Muscle of back (tissue), 11 donors: ENCODE results near the gene GGT1. TPM values are rescaled to one million over a fixed set of nuclear protein-coding genes. Genes with fewer than 3 reads are reported as not detected.
"Not testable (repeated sequence)": the region's sequence is repeated elsewhere in the genome, so short reads cannot be mapped to it uniquely, and the experiment has no call there.

Experiments used
- DNase-seq, 3 donors: peaks; one replicate each; pipeline versions ENCODE4 v3.0.0 to v3.0.0-alpha.2; 2013
- polyA plus RNA-seq, 10 donors: library from polyadenylated mRNA; unstranded; fragments of 120-200 nt; gene quantifications; one replicate each; pipeline ENCODE4 v1.2.1, GENCODE V29; 2013; ENCODE audit not compliant: insufficient read length in 10 of 10

The GGT1 gene
- polyA plus RNA-seq, 10 donors = 0.88 to 4.4 (median 2.8) TPM

DNA sequence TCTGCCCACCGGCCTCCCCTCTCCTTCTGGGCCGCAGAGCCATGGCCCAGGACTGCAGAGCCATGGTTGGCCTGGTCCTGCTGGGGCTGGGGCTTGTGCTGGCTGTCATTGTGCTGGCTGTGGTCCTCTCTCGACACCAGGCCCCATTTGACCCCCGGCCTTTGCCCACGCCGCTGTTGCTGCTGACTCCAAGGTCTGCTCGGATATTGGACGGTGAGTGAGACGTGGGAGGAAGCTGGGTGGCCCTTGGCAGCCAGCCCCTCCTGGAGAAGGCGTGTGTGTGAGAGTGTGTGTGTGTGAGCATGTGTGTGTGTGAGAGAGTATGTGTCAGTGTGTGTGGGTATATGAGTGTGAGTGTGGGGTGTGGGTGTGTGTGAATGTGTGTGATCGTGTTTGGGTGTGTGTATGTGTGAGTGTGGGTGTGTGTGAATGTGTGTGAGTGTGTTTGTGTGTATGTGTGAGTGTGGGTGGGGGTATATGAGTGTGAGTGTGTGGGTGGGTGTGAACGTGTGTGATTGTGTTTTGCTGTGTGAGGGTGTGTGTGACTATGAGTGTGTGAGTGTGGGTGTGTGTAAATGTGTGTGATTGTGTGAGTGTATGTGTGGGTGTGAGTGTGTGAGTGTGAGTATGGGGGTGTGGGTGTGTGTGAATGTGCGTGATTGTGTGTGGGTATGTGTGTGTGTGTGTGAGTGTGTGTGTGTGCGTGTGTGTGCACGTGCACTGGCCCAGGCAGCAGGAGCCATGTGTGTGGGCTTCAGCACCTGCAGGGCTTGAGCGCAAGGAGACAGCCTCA lies 30.4 kb downstream of the GGT1 start:
- DNase-seq = peak in 1 of 3 donors; percentile 63

DNA sequence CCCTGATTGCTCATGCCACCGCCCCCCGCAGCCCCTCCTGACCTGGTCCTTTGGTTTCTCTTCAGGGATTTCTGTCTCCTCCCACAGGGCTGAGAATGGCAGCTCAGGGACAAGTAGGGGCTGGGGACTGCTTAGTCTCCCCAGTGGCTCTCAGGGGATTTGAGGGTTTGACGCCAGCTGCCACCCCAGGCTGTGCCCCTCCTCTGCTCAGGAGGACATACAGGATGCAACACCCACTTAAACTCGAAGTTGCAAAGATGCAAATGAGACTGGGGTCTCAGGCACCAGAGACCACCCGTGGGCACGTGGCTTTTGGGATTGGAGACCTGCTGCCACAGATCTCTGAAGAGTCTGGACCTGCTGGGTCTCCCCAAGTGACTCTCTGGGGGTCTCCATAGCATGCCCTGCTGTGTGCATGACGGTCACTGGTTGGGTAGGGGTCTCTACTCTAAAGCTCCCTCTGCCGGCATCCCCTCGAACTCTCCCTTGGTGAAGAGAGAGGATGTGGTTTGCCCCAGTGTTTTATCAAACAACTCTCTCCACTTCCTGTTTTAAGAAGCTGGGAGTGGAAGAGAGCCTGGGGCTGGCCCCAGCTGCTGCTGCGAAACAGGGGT lies 31.9 kb downstream of the GGT1 start:
- peak in 1 of 3 donors; percentile 1 for DNase-seq

DNA sequence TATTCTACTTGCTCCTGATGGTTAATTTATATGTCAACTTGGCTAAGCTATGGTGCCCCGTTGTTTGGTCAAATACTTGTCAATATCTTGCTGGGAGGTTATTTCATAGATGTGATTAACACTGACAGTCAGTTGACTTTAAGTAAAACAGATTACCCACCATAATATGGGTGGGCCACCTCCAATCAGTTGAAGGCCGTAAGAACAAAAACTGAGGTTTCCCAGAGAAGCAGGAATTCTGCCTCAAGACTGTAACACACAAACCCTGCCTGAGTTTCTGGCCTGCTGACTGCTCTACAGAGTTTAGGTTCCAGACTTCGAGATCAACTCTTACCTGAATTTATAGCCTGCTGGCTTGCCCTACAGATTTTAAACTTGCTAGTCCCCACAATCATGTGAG lies 33.5 kb downstream of the GGT1 start:
- DNase-seq = not testable (repeated sequence)

DNA sequence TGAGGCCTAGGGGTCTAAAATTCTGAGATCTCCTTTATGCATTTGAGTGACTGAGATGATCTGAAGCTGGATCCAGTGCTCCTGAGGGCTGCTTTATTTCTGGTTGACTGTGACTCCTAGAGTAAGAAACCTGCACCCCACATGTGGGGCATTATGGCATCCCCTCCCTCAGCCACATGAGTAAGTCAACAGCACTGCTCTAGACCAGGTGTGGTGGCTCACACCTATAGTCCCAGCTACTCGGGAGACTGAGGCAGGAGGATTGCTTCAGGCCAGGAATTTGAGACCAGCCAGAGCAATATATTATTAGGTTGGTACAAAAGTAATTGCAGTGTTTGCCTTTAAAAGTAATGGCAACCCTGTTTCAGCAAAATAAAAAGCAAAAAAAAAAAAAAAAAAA lies 39.3 kb downstream of the GGT1 start:
- not testable (repeated sequence) for DNase-seq

DNA sequence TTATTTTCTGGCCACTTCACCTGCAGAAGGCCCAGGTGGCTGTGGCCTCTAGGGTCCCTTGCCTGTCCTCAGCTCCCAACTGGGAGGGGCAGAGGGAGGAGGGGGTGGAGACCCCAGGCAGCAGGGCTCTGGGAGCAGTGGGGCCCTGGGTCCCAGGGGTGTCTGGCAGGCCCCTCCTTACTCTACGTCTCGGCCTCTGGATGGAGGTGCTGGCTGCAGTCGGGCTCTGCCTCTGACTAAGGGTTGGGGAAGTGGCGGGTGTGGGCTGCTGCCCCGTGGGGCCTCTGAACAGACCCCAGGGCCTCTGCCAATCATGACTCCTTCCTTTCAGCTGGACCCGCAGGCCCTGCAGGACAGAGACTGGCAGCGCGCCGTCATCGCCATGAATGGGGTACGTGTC lies 41.4 kb downstream of the GGT1 start:
- DNase-seq = not testable (repeated sequence)

DNA sequence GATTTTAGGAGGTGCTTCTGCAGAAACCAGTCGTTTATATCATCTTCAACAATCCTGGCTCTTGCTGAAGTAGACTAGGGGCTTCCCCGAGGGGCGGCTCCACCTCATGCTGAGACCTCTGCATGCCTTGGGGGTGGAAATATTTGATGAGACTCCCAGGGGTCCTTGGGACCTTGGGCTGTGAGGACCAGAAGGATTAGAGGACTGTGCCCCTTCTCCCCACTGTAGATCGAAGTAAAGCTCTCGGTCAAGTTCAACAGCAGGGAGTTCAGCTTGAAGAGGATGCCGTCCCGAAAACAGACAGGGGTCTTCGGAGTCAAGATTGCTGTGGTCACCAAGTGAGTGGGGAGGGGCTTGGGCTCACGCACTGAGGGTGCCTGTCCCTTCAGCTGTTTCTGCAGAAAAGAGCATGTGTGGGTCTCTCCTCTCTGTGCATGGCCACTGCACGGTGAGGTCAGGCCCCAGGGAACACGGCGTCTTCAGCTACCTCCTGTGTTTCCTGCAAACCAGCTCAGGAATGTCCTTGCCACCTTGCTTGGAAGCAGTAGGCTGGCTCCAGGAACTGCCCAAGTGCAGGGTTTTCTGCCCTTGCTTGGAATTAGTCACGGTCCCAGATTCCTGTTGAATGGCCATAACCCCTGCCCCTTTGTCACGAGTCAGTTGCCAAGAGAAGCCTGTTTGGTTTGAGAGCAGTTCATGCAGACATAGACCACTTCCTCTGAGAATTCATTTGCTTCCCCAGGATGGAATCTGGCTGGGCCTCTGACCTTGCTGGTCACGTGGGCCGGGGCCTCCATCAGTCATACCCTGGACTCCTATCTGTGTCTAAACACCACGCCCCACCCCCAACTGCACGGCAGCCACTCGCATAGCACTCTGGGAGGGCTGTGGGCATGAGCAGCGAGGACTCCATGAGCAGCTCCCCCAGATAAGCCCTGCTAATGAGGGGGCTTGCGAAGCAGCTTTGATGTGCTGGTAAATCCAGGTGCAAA lies 42.7 kb downstream of the GGT1 start:
- DNase-seq = not testable (repeated sequence)

DNA sequence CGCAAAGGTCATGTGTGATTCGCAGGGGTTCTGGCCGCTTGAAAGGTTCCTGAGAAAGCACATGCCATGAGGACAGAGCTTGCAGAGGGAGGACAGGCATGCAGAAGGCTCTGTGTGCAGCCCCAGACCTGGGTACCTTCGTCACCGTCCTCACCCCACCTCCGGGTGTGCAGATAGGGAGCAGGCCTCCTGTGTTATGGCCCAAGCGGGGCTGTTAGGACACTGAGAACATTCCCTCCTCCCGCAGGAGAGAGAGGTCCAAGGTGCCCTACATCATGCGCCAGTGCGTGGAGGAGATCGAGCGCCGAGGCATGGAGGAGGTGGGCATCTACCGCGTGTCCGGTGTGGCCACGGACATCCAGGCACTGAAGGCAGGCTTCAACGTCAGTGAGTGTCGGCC lies 43.8 kb downstream of the GGT1 start:
- not testable (repeated sequence) for DNase-seq

DNA sequence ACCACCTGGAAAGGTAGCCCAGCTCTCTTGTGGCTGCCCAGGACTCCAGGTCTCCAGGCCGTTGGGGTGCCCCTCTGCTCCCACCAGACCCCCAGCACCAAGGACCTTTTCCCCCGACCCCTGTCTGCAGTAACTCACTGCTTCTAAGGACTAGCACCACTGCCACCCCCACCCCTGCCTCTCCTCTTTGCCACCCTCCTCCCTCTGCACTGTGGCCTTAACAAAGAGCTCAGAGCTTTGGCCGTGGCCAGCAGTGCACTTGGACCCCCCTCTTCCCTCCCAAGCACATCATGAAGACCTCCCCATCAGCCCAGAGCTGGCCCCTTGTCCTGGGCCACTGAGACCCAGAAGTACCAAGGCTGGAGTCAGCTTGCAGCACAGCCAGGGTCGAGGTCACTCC lies 46.4 kb downstream of the GGT1 start:
- DNase-seq = not testable (repeated sequence)

DNA sequence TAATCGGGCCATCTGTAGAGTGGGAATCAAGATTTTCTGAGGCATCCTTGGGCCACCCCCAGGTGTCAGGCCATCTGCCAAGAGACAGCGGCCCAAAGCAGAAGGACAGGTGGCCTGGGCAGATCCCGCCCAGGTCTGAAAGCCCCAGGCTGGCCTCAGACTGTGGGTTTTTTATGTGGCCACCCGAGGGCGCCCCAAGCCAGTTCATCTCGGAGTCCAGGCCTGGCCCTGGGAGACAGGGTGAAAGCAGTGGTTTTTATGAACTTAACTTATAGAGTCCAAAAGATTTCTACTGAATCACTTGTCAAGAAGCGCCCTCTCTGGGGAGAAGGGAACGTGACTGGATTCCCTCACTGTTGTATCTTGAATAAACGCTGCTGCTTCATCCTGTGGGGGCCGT lies 47.9 kb downstream of the GGT1 start:
- DNase-seq = not testable (repeated sequence)

DNA sequence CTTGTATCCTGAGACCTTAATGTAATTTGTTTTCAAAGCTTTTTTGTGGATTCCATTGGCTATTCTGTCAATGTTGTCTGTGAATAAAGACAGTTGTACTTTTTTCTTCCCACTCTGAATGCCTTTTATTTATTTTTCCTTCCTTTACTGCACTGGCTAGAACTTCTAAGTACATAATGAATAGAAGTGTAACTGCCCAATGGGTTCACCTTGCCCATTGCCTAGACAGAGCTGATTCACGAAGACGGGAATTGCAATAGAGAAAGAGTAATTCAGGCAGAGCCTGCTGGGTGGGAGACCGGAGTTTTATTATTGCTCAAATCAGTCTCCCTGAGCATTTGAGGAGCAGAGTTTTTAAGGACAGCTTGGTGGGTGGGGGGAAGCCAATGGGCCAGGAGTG lies 62.4 kb downstream of the GGT1 start:
- not testable (repeated sequence) for DNase-seq

DNA sequence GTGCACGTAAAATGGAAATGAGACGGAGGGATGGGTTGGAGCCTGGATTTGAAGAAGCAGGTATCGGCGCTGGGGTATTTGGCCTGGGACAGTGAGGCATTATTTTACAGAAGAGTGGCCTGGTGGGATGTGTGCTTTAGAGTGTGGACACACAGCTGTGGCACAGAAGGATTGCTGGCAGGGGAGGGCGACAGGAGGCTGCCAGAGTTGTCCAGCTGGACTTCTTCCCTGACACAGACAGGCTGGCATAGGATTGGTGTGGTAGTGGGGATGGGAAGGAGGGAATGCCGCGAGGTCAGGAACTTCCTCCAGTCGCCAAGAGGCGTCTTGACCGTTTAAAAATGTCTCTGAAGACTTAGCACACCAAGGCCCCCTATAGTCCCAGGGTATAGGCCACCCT lies 64.9 kb downstream of the GGT1 start:
- DNase-seq = not testable (repeated sequence)

DNA sequence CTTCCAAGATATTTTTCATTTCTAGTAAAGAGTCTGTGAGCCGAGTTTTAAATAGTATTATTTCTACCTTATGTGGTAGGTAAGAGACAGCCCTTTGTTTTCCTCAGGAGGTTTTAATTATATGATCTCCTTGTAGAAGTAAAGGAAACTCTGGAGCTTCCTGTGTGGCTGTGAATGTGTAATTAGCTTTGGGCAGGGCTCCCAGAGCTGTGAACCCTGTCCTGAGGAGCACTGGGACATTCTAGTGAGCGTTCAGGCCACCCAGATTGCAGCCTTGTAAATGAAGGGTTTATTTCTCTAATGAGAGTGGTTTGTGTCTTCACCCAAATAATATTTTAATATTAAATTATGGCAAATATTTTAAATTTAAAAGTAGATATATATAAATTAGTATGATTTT lies 69.5 kb downstream of the GGT1 start:
- DNase-seq = not testable (repeated sequence)

Other genes with a start within 250 kb of the GGT1 start
- gene ADORA2A, start 175.6 kb upstream of the GGT1 start, polyA plus RNA-seq = 10 to 100 TPM in 4 of 10 donors, 1 to 10 TPM in 6; 7.1 to 13.1 (median 9.8) TPM
- gene UPB1, start 107.9 kb upstream of the GGT1 start, polyA plus RNA-seq = 1 to 10 TPM in 2 of 10 donors, under 1 TPM in 8; 0.13 to 1.4 (median 0.51) TPM
- gene GUCD1, start 48.1 kb upstream of the GGT1 start, polyA plus RNA-seq = 10 to 100 TPM; 57.4 to 76.5 (median 68.8) TPM
- gene SNRPD3, start 47.2 kb upstream of the GGT1 start, polyA plus RNA-seq = 100 to 1,000 TPM in 7 of 10 donors, 10 to 100 TPM in 3; 86.2 to 147 (median 105) TPM
- gene LRRC75B, start 10.1 kb upstream of the GGT1 start, polyA plus RNA-seq = 10 to 100 TPM in 1 of 10 donors, 1 to 10 TPM in 9; 5.9 to 12.4 (median 7.5) TPM
- under 1 TPM in 2 of 10 donors, not detected in 8; 0.11 to 0.15 TPM for gene PIWIL3, start 171.5 kb downstream of the GGT1 start, polyA plus RNA-seq
- under 1 TPM; 0.09 to 0.63 (median 0.20) TPM for gene SGSM1, start 203.0 kb downstream of the GGT1 start, polyA plus RNA-seq